ENCODE data around the gene B3GNT7. TPM values are rescaled to one million over a fixed set of nuclear protein-coding genes. Genes with fewer than 3 reads are reported as not detected.

Gene B3GNT7
- polyA plus RNA-seq, 1 donor (not counting 4 experiments of a cell fraction or from before 2014, with no cell fraction given) = not detected

GRCh38 chr2:231364961-231365810 lies 30.3 kb upstream of the B3GNT7 start:
- no peak overlapping the region for H3K9ac ChIP-seq (ENCODE audit: control insufficient read depth, extremely low read depth, insufficient read depth, low read length)

DNA sequence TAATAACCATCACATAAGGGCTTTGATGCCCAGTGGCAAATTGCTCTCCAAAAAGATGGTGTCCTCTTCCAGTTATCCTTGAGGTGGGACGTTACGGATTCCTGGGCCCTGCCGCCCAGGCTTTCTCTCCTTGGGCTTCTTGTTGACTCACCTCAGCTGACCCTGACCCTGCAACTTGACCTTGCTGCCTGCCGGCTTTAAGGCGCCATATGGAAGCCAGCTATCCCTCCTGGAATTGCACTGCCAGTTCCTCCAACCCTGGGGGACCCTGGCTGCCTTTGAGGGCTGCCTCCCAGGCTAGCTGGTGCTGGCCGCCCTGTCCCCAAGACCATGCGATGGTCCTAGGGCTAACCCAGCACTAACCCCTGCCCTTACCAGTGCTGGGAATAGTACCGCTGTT lies 28.3 kb upstream of the B3GNT7 start:
- no peak for DNase-seq (ENCODE audit: low read depth, low spot score)

More at GRCh38 chr2:231364961-231365810, 30.3 kb upstream of the B3GNT7 start:
- Histone ChIP-seq H2AFZ (ENCODE audit: control insufficient read depth, low read length) (peak overlapping the region; percentile 50), H3K27ac (ENCODE audit: control insufficient read depth, insufficient read depth, low read length) (peak overlapping the region; percentile 39), H3K79me2 (ENCODE audit: control insufficient read depth, insufficient read depth, low read length) (no peaks in the 10 kb centered on the region), H3K4me2 (ENCODE audit: control insufficient read depth, extremely low read depth, insufficient read depth, low read depth, low read length) (no peak overlapping the region), H3K9me3 (ENCODE audit: control insufficient read depth, low read depth, low read length) (no peaks in the 10 kb centered on the region), H3K36me3 (ENCODE audit: control insufficient read depth in 2 of 2, extremely low read depth in 1 of 2, insufficient read depth in 2 of 2, low read length in 2 of 2) (no peaks in the 10 kb centered on the region), H3K9me1 (ENCODE audit: control insufficient read depth, extremely low read depth, insufficient read depth, low read length) (no peaks in the 10 kb centered on the region), H3K4me1 (ENCODE audit: control insufficient read depth, extremely low read depth, insufficient read depth, low read length) (peaks cover 12% of the 10 kb centered on the region), H3K4me3 (ENCODE audit: control insufficient read depth in 2 of 3, extremely low read depth in 1 of 3, insufficient read depth in 2 of 3, low read depth in 1 of 3, low read length in 3 of 3) (no peak overlapping the region), H3K27me3 (ENCODE audit: control insufficient read depth, extremely low read depth, insufficient read depth, low read length) (no peaks in the 10 kb centered on the region), H4K20me1 (ENCODE audit: control insufficient read depth, extremely low read depth, insufficient read depth, low read length) (no peaks in the 10 kb centered on the region)
- dilution Hi-C loops (cut with MboI; ENCODE audit: extremely low pct_ligation_motif_present, low sequenced_read_pairs) = no loop called here
- DNase-seq (ENCODE audit: low read depth, low spot score) (peak; percentile 40), FAIRE-seq (peak; percentile 94)
- TF ChIP-seq, protein P1, sequence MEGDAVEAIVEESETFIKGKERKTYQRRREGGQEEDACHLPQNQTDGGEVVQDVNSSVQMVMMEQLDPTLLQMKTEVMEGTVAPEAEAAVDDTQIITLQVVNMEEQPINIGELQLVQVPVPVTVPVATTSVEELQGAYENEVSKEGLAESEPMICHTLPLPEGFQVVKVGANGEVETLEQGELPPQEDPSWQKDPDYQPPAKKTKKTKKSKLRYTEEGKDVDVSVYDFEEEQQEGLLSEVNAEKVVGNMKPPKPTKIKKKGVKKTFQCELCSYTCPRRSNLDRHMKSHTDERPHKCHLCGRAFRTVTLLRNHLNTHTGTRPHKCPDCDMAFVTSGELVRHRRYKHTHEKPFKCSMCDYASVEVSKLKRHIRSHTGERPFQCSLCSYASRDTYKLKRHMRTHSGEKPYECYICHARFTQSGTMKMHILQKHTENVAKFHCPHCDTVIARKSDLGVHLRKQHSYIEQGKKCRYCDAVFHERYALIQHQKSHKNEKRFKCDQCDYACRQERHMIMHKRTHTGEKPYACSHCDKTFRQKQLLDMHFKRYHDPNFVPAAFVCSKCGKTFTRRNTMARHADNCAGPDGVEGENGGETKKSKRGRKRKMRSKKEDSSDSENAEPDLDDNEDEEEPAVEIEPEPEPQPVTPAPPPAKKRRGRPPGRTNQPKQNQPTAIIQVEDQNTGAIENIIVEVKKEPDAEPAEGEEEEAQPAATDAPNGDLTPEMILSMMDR (optimal IDR thresholded peaks at IDR 0.05 in 1 of 3, IDR thresholded peaks at IDR 0.05 in 1 of 3, conservative IDR thresholded peaks at IDR 0.05 in 1 of 3; ENCODE audit: extremely low read depth in 1 of 3, insufficient read depth in 2 of 3, low read length in 3 of 3) = no peak
- TF ChIP-seq EZH2 (IDR thresholded peaks at IDR 0.05; ENCODE audit: low read length) = no peak

More for the DNA sequence above, 28.3 kb upstream of the B3GNT7 start:
- no peaks in the 10 kb centered on the region for H4K20me1 ChIP-seq (ENCODE audit: control insufficient read depth, extremely low read depth, insufficient read depth, low read length)
- no peaks in the 10 kb centered on the region for H3K27me3 ChIP-seq (ENCODE audit: control insufficient read depth, extremely low read depth, insufficient read depth, low read length)
- TF ChIP-seq, protein P1 (optimal IDR thresholded peaks at IDR 0.05 in 1 of 3, IDR thresholded peaks at IDR 0.05 in 1 of 3, conservative IDR thresholded peaks at IDR 0.05 in 1 of 3; ENCODE audit: extremely low read depth in 1 of 3, insufficient read depth in 2 of 3, low read length in 3 of 3) = no peak
- no peak for TF ChIP-seq EZH2 (IDR thresholded peaks at IDR 0.05; ENCODE audit: low read length)
- H3K79me2 ChIP-seq (ENCODE audit: control insufficient read depth, insufficient read depth, low read length) = no peaks in the 10 kb centered on the region
- dilution Hi-C loops (cut with MboI; ENCODE audit: extremely low pct_ligation_motif_present, low sequenced_read_pairs) = no loop called here
- H3K9me1 ChIP-seq (ENCODE audit: control insufficient read depth, extremely low read depth, insufficient read depth, low read length) = no peaks in the 10 kb centered on the region
- H2AFZ ChIP-seq (ENCODE audit: control insufficient read depth, low read length) = no peak overlapping the region
- H3K27ac ChIP-seq (ENCODE audit: control insufficient read depth, insufficient read depth, low read length) = no peak overlapping the region
- H3K9me3 ChIP-seq (ENCODE audit: control insufficient read depth, low read depth, low read length) = no peaks in the 10 kb centered on the region
- H3K36me3 ChIP-seq (ENCODE audit: control insufficient read depth in 2 of 2, extremely low read depth in 1 of 2, insufficient read depth in 2 of 2, low read length in 2 of 2) = no peaks in the 10 kb centered on the region
- no peak overlapping the region for H3K9ac ChIP-seq (ENCODE audit: control insufficient read depth, extremely low read depth, insufficient read depth, low read length)
- H3K4me1 ChIP-seq (ENCODE audit: control insufficient read depth, extremely low read depth, insufficient read depth, low read length) = peaks cover 12% of the 10 kb centered on the region
- no peak overlapping the region for H3K4me3 ChIP-seq (ENCODE audit: control insufficient read depth in 2 of 3, extremely low read depth in 1 of 3, insufficient read depth in 2 of 3, low read depth in 1 of 3, low read length in 3 of 3)
- FAIRE-seq = no peak
- H3K4me2 ChIP-seq (ENCODE audit: control insufficient read depth, extremely low read depth, insufficient read depth, low read depth, low read length) = no peak overlapping the region

All from keratinocyte (primary cell).